Panc1 (cell line): ENCODE measurements around the gene LPIN1.

Source experiments
- REST ChIP-seq, 2 experiments: IDR thresholded peaks; 2 replicates each; pipeline ENCODE4 v1.6.1; 2011 to 2012; ENCODE audit warnings: low read depth in 2 of 2, control low read depth in 1 of 2, low read length in 1 of 2, mild to moderate bottlenecking in 1 of 2, moderate library complexity in 1 of 2; ENCODE audit not compliant: insufficient read depth in 1 of 2
- TF ChIP-seq, protein P1 (sequence below): fragments of 450-650 bp; IDR thresholded peaks from 2 replicates; pipeline ENCODE4 v1.5.1; 2017; ENCODE audit warnings: mild to moderate bottlenecking

GRCh38 chr2:11757101-11757500, 10.7 kb downstream of the LPIN1 start:
- TF ChIP-seq, protein P1, sequence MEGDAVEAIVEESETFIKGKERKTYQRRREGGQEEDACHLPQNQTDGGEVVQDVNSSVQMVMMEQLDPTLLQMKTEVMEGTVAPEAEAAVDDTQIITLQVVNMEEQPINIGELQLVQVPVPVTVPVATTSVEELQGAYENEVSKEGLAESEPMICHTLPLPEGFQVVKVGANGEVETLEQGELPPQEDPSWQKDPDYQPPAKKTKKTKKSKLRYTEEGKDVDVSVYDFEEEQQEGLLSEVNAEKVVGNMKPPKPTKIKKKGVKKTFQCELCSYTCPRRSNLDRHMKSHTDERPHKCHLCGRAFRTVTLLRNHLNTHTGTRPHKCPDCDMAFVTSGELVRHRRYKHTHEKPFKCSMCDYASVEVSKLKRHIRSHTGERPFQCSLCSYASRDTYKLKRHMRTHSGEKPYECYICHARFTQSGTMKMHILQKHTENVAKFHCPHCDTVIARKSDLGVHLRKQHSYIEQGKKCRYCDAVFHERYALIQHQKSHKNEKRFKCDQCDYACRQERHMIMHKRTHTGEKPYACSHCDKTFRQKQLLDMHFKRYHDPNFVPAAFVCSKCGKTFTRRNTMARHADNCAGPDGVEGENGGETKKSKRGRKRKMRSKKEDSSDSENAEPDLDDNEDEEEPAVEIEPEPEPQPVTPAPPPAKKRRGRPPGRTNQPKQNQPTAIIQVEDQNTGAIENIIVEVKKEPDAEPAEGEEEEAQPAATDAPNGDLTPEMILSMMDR = no peak
- no peak for TF ChIP-seq REST (IDR thresholded peaks at IDR 0.05; ENCODE audit: insufficient read depth in 1 of 2, low read depth in 2 of 2, low read length in 1 of 2)
